ENCODE measurements around the gene MAJIN.
"Not testable (repeated sequence)": the region's sequence is repeated elsewhere in the genome, so short reads cannot be mapped to it uniquely, and the experiment has no call there.

Gene MAJIN

DNA sequence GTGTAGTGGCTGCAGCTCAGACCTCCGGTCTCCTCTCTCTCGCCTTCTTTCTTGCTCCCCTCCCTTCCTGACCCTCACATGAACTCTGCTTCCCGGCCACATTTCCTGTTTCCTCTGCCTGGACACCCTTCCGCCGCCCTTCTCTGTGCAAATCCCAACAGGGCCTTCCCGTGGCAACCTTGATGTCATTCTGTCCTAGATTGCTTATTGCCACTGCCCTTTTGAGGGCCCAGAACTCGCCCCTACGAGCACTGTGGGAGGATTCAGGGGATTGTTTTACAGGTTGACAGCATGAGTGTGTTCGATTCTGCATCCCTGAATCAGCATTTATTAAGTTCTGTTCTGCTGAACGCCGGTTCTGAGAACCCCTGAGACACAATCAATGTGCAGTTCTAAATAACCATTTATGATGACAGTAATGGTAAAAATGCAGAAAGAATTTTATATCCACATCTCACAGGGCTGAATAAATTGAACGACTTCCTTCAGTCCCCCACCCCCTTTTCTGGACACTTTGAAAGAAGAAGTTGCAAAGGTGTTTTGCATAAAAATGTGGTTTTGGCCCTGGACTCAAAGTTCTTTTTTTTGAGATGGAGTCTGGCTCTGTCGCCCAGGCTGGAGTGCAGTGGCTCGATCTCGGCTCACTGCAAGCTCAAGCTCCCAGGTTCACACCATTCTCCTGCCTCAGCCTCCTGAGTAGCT lies 18.5 kb upstream of the MAJIN start:
- DNase-seq (ENCODE audit: low spot score): no peak

GRCh38 chr11:64989416-64989815 lies 17.5 kb upstream of the MAJIN start:
- no peak for DNase-seq (ENCODE audit: low spot score)

- DNase-seq (ENCODE audit: low spot score): no peak
Observed at GRCh38 chr11:64987998-64988854, 16.3 kb upstream of the MAJIN start.

- DNase-seq (ENCODE audit: low spot score): not testable (repeated sequence)
Observed at GRCh38 chr11:64983339-64983738, 11.4 kb upstream of the MAJIN start.

- no peak for DNase-seq (ENCODE audit: low spot score)
Observed at GRCh38 chr11:64976651-64977050, 4.7 kb upstream of the MAJIN start.

DNA sequence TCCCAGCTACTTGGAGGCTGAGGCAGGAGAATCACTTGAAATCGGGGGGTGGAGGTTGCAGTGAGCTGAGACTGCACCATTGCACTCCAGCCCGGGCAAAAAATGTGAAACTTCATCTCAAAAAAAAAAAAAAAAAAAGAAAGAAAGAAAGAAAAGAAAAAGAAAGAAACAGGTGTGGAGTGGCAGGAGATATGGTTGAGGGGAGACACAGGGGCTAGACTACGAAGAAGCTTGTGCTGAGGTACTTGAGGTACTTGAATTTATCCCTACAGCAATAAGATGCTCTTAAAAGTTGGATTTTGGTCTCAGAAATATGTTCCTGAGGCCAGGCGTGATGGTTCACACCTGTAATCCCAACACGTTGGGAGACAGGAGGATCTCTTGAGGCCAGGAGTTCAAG lies 2.2 kb upstream of the MAJIN start:
- no peak for DNase-seq (ENCODE audit: low spot score)

DNA sequence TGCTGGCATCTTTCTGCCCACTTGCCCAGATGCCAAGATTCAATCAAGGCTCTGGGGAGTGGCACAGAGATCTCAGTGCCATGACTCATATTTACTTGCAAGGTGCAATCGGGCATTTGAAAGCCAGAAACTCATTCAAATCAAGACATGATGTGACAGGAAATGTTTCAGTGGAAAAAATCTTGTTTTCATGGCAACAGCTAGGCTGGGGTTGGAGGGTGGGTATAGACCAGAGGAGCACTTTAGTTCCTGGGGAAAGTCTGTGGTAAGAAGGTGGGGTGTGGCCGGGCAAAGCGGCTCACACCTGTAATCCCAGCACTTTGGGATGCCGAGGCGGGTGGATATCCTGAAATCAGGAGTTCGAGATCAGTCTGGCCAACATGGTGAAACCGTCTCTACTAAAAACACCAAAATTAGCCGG lies 1.2 kb downstream of the MAJIN start:
- no peak for DNase-seq (ENCODE audit: low spot score)

DNA sequence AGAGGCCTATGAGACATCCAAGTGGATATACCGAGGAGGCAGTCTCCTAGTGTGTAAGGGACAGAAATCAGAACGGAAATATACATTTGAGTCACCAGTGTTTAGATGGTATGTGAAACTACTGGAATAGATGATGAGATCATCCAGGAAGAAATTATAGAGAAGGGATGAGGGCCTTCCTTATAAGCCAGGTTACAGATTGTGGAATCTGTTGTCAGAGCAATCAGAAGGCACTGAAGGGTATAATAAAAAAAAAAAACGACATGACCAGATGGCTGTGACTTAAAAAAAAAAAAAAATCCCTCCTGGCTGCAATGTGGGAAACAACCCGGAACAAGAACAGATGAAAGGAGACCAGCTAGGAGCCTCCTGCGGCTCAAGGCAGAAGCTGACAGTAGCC lies 2.7 kb downstream of the MAJIN start:
- DNase-seq (ENCODE audit: low spot score): no peak

- no peak for DNase-seq (ENCODE audit: low spot score)
Observed at GRCh38 chr11:64967375-64967774, 4.5 kb downstream of the MAJIN start.

DNA sequence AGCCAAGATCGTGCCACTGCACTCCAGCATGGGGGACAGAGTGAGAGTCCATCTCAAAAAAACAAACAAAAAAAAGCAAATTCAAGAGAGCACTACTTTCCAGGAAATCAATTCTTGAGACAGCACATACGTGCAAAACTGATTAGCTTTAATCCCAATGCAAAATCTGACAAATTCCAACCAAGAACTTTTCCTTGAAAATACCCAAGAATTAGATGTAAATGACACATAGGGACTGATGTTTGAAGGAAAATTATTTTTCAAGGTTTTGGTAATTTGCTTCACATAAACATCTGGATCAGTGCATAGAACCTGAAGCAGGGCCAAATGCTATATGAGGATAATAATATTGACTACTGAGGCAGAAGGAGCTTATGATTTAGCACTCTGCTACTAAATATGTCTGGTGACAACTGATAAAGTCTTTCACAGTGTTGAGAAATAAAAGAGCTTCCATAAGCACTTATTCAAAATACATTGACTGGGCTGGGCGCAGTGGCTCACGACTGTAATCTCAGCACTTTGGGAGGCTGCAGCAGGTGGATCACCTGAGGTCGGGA lies 8.8 kb downstream of the MAJIN start:
- DNase-seq (ENCODE audit: low spot score): no peak

DNA sequence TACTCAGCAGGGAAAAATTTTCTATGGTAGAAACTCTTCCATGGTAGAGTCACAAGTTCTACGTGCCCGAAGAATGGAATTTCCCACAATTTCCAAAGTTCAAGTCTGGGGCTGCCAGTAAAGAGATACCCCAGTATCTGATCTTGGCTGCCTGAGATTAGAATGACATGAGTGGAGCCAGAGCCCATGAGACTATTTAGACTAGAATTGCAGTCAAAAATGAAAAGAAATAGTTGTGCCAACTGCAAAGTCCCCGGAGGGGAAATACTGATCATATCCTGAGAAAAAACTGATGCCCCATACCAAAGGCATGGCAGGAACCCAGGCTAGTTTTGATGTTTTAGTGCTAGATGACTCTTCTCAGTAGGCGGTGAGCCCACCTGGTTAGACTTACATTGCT lies 11.2 kb downstream of the MAJIN start:
- no peak for DNase-seq (ENCODE audit: low spot score)

- no peak for DNase-seq (ENCODE audit: low spot score)
Observed at GRCh38 chr11:64959498-64959897, 12.4 kb downstream of the MAJIN start.

- no peak for DNase-seq (ENCODE audit: low spot score)
Observed at GRCh38 chr11:64954201-64954600, 17.7 kb downstream of the MAJIN start.

DNA sequence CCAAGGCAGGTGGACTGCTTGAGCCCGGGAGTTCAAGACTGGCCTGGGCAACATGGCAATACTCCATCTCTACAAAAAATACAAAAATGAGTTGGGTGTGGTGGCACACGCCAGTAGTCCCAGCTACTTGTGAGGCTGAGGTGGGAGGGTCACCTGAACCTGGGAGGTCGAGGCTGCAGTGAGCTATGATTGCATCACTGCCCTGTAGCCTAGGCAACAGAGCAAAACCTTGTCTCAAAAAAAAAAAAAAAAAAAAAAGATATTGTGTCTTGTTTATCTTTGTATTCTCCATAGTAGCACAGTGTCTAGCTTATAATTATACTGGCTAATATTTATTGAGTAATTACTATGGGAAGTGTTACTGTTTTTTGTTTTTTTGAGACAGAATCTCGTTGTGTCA lies 20.4 kb downstream of the MAJIN start:
- DNase-seq (ENCODE audit: low spot score): no peak

DNA sequence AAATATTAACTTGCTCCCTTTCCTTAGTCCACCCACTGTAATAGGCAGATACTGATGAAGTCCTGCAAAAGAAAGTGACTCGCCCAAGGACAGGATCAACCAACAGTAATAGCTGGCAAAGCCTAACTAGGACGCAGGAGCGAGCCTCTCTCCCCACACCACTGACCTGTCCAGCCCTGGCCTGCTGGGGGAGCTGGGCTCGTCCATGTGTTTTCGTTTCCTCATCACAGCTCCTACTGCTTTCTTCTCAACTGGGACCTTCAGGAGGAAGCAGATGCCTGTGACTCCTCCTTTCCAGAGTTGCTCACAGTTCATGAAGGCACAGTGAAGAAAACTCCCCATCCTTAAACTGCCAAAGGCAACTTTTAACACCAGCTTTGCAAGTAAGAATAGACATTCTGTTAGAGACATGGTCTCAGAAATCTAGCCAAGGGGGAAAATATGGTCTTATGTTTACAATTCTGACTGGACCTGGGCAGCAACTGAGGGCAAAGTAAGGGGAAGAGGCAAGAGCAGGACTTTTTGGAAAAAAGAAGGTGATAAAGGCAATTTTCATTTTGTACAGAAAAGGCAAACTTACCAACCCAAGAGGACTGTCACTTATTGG lies 24.6 kb downstream of the MAJIN start:
- DNase-seq (ENCODE audit: low spot score): no peak

- DNase-seq (ENCODE audit: low spot score): no peak
Observed at GRCh38 chr11:64936539-64936938, 35.4 kb downstream of the MAJIN start.

- DNase-seq (ENCODE audit: low spot score): peak; percentile 41
Observed at GRCh38 chr11:64935359-64936081, 36.4 kb downstream of the MAJIN start, which contains the start of gene GPHA2. Gene GPHA2 (minus strand): TSS chr11:64935893. CDS start chr11:64935460, 433 bp downstream.

- no peak for DNase-seq (ENCODE audit: low spot score)
Observed at GRCh38 chr11:64934682-64935358, 37.1 kb downstream of the MAJIN start.

DNA sequence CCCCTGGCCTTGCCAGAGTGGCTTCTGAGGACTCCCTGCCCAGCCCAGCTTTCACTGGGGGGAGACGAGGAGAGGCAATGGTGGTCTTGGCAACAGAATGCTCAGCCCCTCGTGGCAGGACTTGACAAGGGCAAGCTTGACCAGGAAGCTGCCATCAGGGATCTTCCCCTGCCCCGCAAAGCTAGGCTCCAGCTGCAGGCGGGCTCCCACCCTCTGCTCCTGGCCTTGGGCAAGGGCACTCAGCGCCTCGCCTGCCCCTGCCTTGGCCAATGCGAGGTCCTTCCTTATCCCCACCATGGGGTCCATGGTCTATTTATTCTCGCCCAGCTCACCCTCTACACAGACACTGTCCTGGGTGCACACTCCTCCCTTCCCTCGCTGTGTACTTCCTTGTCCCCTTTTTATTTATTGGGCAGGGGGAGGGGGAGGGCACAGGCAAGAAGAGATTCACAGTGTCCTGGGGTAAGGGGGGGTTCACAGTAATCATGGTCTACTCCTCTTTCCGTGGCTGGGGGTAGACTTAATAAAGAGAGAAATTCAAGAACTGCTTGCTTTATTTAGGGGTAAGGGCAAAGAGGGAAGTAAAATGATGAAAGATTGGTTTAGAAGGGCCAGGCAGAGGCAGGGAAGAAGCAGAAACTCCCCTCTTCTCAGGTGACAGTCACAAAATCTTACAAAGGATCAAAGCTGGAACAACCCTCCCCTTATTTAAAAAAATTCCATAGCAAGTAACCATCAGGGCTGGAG lies 37.8 kb downstream of the MAJIN start:
- DNase-seq (ENCODE audit: low spot score): no peak

DNA sequence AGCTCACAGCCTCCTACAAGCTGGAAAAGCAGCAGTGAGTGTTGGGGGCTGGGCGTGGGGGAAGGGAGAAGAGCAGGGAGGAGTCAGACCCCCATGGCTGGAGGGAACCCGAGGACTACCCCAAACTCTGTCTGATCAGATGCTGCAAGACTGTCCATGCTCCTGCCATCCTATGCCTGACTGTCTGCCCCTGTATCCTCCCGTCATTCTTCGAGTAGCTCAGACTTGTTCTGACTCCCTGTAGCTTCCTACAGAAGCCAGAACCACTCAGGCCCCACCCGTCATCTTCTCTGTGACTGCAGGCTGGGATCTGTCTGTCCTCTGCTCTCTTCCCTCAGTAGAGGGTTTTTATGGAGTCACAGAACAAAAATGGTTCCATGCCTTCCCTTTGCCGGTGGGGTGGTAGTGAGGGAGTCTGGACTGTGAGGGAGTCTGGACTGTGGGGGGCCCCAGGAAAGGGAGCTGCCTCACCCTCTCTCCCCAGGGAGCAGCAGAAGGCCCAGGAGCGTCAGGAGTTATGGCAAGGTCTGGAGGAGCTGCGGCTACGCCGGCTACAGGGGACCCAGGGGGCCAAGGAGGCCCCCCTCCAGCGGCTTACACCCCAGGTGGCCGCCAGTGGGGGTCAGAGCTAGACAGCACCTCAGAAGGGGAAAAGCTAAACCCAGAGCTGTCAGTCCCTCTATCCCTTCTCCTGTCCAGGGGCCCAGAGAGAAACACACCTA lies 38.5 kb downstream of the MAJIN start:
- DNase-seq (ENCODE audit: low spot score): no peak

Measured in GM03348 (cell line).